ENCODE results near the gene BMPR2. TPM values are rescaled to one million over a fixed set of nuclear protein-coding genes. Genes with fewer than 3 reads are reported as not detected.

BMPR2 gene
- total and polyA plus RNA-seq, 2 of the 8 experiments (the other 6 are each of a cell fraction or from before 2014, with no cell fraction given), result 5.5 to 19.8 TPM

GRCh38 chr2:202529389-202529788, 153.3 kb downstream of the BMPR2 start:
- Histone ChIP-seq H3K27me3 (replicated peaks in 1 of 4; ENCODE audit: control insufficient read depth in 3 of 4, extremely low read depth in 1 of 4, insufficient read depth in 3 of 4, low read length in 3 of 4) (no peaks in the 10 kb centered on the region), H4K91ac (replicated peaks; ENCODE audit: insufficient read length, low read length) (no peak overlapping the region), H2BK120ac (replicated peaks; ENCODE audit: low read depth, low read length) (no peak overlapping the region), H4K20me1 (replicated peaks in 1 of 2; ENCODE audit: control insufficient read depth in 1 of 2, insufficient read depth in 2 of 2, low read length in 2 of 2) (no peaks in the 10 kb centered on the region), H3K9me3 (ENCODE audit: insufficient read depth in 2 of 2, low read depth in 1 of 2, low read length in 1 of 2) (no peaks in the 10 kb centered on the region), H3K4me2 (ENCODE audit: insufficient read depth in 1 of 2, low read depth in 2 of 2, low read length in 2 of 2) (no peak overlapping the region), H3K4ac (replicated peaks; ENCODE audit: insufficient read length, low read depth, low read length) (no peak overlapping the region), H2BK12ac (ENCODE audit: low read depth, low read length) (no peak overlapping the region), H3K23me2 (ENCODE audit: low read depth, low read length) (no peaks in the 10 kb centered on the region), H3K14ac (ENCODE audit: insufficient read length) (no peak overlapping the region), H3K56ac (replicated peaks; ENCODE audit: insufficient read length, low read depth, low read length) (no peak overlapping the region), H2BK5ac (ENCODE audit: low read depth, low read length) (no peak overlapping the region), H3K36me3 (ENCODE audit: control insufficient read depth in 2 of 4, insufficient read depth in 4 of 4, low read length in 3 of 4) (peaks cover 0 to 13% (median under 1%) of the 10 kb centered on the region in 4 experiments; a peak in 2 of 8 replicates), H3K4me3 (ENCODE audit: extremely low read depth in 1 of 4, insufficient read depth in 2 of 4, low read depth in 3 of 4, low read length in 4 of 4) (no peak overlapping the region), H4K5ac (ENCODE audit: insufficient read length, low read depth, low read length) (no peak overlapping the region), H2BK15ac (ENCODE audit: low read length) (no peak overlapping the region), H3K9ac (replicated peaks in 1 of 4; ENCODE audit: extremely low read depth in 1 of 4, low read depth in 3 of 4, low read length in 3 of 4) (no peak overlapping the region), H3K23ac (ENCODE audit: insufficient read length) (no peak overlapping the region), H2AK5ac (ENCODE audit: low read depth, low read length) (no peak overlapping the region), H4K8ac (ENCODE audit: extremely low read depth, insufficient read depth, low read length) (no peak overlapping the region), H2AFZ (ENCODE audit: low read length) (no peak overlapping the region), H3K79me2 (ENCODE audit: control insufficient read depth in 1 of 2, insufficient read depth in 2 of 2, low read length in 2 of 2) (no peaks in the 10 kb centered on the region), H3K27ac (ENCODE audit: low read depth, low read length) (no peak overlapping the region), H3K18ac (ENCODE audit: extremely low read depth, low read length) (no peak overlapping the region), H3K4me1 (replicated peaks in 1 of 4; ENCODE audit: control insufficient read depth in 3 of 4, insufficient read depth in 4 of 4, low read length in 3 of 4) (no peaks in the 10 kb centered on the region), H3K79me1 (ENCODE audit: low read depth, low read length) (no peaks in the 10 kb centered on the region), H2BK20ac (ENCODE audit: low read length) (no peak overlapping the region)
- CTCF ChIA-PET (ENCODE audit: partially characterized antibody), result interaction anchor here (0.9 kb wide), 1 partner anchor 24 kb away, joined by 3 read pairs; no protein-coding TSS in a partner anchor
- POLR2A ChIA-PET (ENCODE audit: partially characterized antibody), result interaction anchor here (0.9 kb wide), 1 partner anchor 103 kb away, joined by 4 read pairs; no protein-coding TSS in a partner anchor
- TF ChIP-seq CBX8 (IDR thresholded peaks at IDR 0.05; ENCODE audit: borderline replicate concordance, low read depth, low read length), result no peak
- TF ChIP-seq EP300 (IDR thresholded peaks at IDR 0.05; ENCODE audit: borderline replicate concordance in 1 of 2, low read depth in 2 of 2, low read length in 2 of 2), result no peak
- TF ChIP-seq CHD2 (IDR thresholded peaks at IDR 0.05; ENCODE audit: low read length), result no peak
- TF ChIP-seq RXRA (IDR thresholded peaks at IDR 0.05; ENCODE audit: insufficient read depth, low read depth, low read length), result no peak
- TF ChIP-seq EGR1 (IDR thresholded peaks at IDR 0.05; ENCODE audit: borderline replicate concordance, low read depth, low read length), result no peak
- TF ChIP-seq PHF8 (conservative IDR thresholded peaks at IDR 0.05; ENCODE audit: low read depth, low read length), result no peak
- FAIRE-seq (no peak), DNase-seq (ENCODE audit: low read depth in 1 of 2, low spot score in 2 of 2) (no peak)
- 71% methylated on average over 1 of the region's 1 CpG; no CpG with 5 or more reads in 1 of the 2 experiments for WGBS, 2 experiments (ENCODE audit: extremely low coverage in 1 of 2, insufficient coverage in 1 of 2, insufficient read length in 1 of 2, insufficient replicate concordance in 2 of 2, low coverage in 1 of 2, low lambda C conversion rate in 2 of 2, missing lambda C conversion rate in 1 of 2)
